K562 (cell line): Measurements from ENCODE around the gene FASTK. TPM values are rescaled to one million over a fixed set of nuclear protein-coding genes. Genes with fewer than 3 reads are reported as not detected.

Source experiments
- BRF1 ChIP-seq: IDR thresholded peaks from 3 replicates; pipeline ENCODE4 v1.6.1; 2011; ENCODE audit warnings: borderline replicate concordance, mild to moderate bottlenecking; ENCODE audit not compliant: insufficient read length; ENCODE audit errors: extremely low read depth
- CREB1 ChIP-seq, 2 experiments: sonication (generic) in 1 of 2; formaldehyde crosslinking in 1 of 2; IDR thresholded peaks; 2 replicates each; pipeline versions ENCODE4 v1.6.1 to v1.8.0; 2012 to 2022; ENCODE audit warnings: inconsistent platforms in 1 of 2, mild to moderate bottlenecking in 1 of 2, missing genetic modification reagents in 1 of 2, moderate library complexity in 1 of 2
- CREB5 ChIP-seq: fragments of 250-450 bp; sonication (Bioruptor Pico); IDR thresholded peaks from 2 replicates; pipeline ENCODE4 v1.5.0; 2020; ENCODE audit warnings: mild to moderate bottlenecking
- CREBBP ChIP-seq: IDR thresholded peaks from one replicate; pipeline ENCODE4 v1.6.1; 2012; ENCODE audit warnings: low read depth, mild to moderate bottlenecking, control low read depth, inconsistent platforms, low read length
- DMBX1 ChIP-seq: fragments of 250-450 bp; sonication (Bioruptor Pico); IDR thresholded peaks from 2 replicates; pipeline ENCODE4 v1.8.0; 2022; ENCODE audit warnings: inconsistent platforms, mild to moderate bottlenecking, moderate library complexity, borderline replicate concordance
- FOSL1 ChIP-seq: fragments of 200-800 bp; sonication (Bioruptor generic); conservative IDR thresholded peaks from 2 replicates; pipeline ENCODE4 v1.6.1; 2016; ENCODE audit warnings: missing genetic modification characterization, missing compliant biosample characterization
- HMG20A ChIP-seq: fragments of 450-650 bp; formaldehyde crosslinking; conservative IDR thresholded peaks from 2 replicates; pipeline ENCODE4 v1.4.0; 2020; ENCODE audit warnings: mild to moderate bottlenecking, mixed read lengths
- HNRNPLL ChIP-seq: fragments of 200-400 bp; formaldehyde crosslinking; IDR thresholded peaks from 2 replicates; pipeline ENCODE4 v1.6.1; 2017; ENCODE audit warnings: low read length, low read depth, mild to moderate bottlenecking; ENCODE audit not compliant: poor library complexity, severe bottlenecking
- PHF21A ChIP-seq: fragments of 450-650 bp; IDR thresholded peaks from 2 replicates; pipeline ENCODE4 v1.6.1; 2017; ENCODE audit warnings: low read depth, borderline replicate concordance
- SMARCB1 ChIP-seq: IDR thresholded peaks from 2 replicates; pipeline ENCODE4 v1.6.1; 2011; ENCODE audit warnings: improper control_type of control experiment, low read depth; ENCODE audit not compliant: insufficient read length
- THRAP3 ChIP-seq: fragments of 450-650 bp; IDR thresholded peaks from 2 replicates; pipeline ENCODE4 v1.6.1; 2016; ENCODE audit warnings: mild to moderate bottlenecking, inconsistent platforms, borderline replicate concordance
- TOE1 ChIP-seq, 2 experiments: fragments of 450-650 bp in 1 of 2; sonication (generic) in 1 of 2; formaldehyde crosslinking in 1 of 2; IDR thresholded peaks; 2 replicates each; pipeline versions ENCODE4 v1.7.1 to v1.8.0; 2016 to 2022; ENCODE audit warnings: borderline replicate concordance in 2 of 2, mild to moderate bottlenecking in 2 of 2, antibody characterized with exemption in 1 of 2, inconsistent platforms in 1 of 2, low read depth in 1 of 2, missing genetic modification reagents in 1 of 2, moderate library complexity in 1 of 2
- U2AF2 ChIP-seq: fragments of 200-400 bp; formaldehyde crosslinking; optimal IDR thresholded peaks from 2 replicates; pipeline ENCODE3; 2017; ENCODE audit warnings: low read depth, mild to moderate bottlenecking, low read length
- XRCC5 ChIP-seq: fragments of 200-400 bp; formaldehyde crosslinking; IDR thresholded peaks from 2 replicates; pipeline ENCODE4 v1.6.1; 2017; ENCODE audit warnings: low read depth, mild to moderate bottlenecking, low read length
- ZNF134 ChIP-seq: fragments of 250-450 bp; sonication (Bioruptor Pico); conservative IDR thresholded peaks from 2 replicates; pipeline ENCODE4 v1.4.0; 2020
- polyA plus RNA-seq, 8 experiments: library from polyadenylated mRNA; depleted of rRNA in 4 of 8; stranded (reverse) in 5 of 8; unstranded in 3 of 8; fragments of >200 nt; fragmentation: Nextera tagmentation in 2 of 8; fragmentation: Illumina TruSeq in 1 of 8; extraction: Ambion mirVana in 2 of 8; extraction: Trizol in 1 of 8; gene quantifications; 2 replicates each; pipeline versions ENCODE4 v1.2.1 to v1.2.3, GENCODE V29; 2011 to 2014; ENCODE audit warnings: inconsistent platforms in 1 of 8, missing spikeins in 1 of 8
- total RNA-seq, 7 experiments: library from RNA; depleted of rRNA in 6 of 7; stranded (reverse); fragments of >200 nt in 6 of 7; fragmentation: Illumina TruSeq in 2 of 7; extraction: Trizol in 2 of 7; gene quantifications; 2 replicates each; pipeline versions ENCODE4 v1.2.1 to v1.2.3, GENCODE V29; 2011 to 2021; ENCODE audit warnings: low replicate concordance in 1 of 7
- TF ChIP-seq, protein P1 (sequence below): sonication (generic); IDR thresholded peaks from 2 replicates; pipeline ENCODE4 v1.6.1; 2016
- TF ChIP-seq, protein P2 (sequence below): fragments of 250-450 bp; sonication (Bioruptor Pico); IDR thresholded peaks from 2 replicates; pipeline ENCODE4 v1.8.0; 2022; ENCODE audit warnings: inconsistent platforms, mild to moderate bottlenecking, moderate library complexity, borderline replicate concordance
- TF ChIP-seq, protein P3 (sequence below): fragments of 450-650 bp; IDR thresholded peaks from 2 replicates; pipeline ENCODE4 v1.7.0; 2016; ENCODE audit warnings: borderline replicate concordance
- TF ChIP-seq, protein P4 (sequence below): sonication (generic); formaldehyde crosslinking; IDR thresholded peaks from 2 replicates; pipeline ENCODE4 v1.9.0; 2022; ENCODE audit warnings: mild to moderate bottlenecking, missing genetic modification reagents

FASTK gene
- total and polyA plus RNA-seq, 9 of the 15 experiments (the other 6 are each of a cell fraction or from before 2014, with no cell fraction given) = 0.51 to 150 (median 48.2) TPM

DNA sequence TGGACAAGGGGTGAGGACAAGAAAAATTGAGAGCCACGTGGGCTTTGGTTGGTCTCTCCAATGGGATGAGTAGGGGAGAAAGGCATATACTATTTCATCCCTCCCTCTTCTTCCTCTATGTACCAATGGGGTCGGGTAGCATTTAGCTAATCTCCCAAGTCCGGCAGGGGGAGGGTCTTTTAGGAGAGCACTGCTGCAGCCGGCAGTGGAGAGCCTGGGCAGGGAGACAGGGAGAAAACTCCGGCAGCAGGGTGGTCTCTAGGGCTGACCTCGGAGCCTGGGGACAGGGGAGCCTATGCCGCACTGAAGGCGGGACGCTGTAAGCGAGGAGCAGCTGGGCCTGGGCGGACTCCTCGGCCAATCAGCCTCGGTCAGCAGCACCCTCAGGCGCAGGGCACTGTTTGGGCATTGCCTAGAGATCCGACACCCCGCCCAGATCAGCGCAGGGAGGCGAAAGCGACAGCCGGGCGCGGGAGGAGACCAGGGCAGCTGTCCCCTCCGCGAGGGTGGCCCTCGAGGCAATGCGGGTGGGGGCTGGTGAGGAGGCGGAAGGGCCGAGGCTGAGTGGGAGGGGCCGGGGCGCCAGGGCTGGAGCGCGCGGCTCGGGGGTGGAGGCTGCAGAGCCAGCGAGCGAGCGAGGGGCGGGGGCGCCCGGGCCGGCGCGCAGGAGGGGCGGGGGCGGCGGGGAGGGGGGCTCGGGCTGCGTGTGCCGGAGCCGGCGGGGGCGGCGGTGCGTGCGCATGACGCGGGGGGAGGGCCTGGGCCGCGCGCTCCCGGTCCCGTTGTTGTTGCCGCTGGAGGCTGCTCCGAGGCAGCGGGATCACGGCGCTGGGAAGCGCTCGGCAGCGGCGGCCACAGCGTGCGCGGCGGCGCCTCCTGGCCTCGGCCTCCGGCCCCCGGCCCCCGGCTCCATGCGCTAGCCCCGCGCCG is 5.3 kb upstream of the FASTK start, which contains the start of gene AGAP3 (continued):
- TF ChIP-seq, protein P1, sequence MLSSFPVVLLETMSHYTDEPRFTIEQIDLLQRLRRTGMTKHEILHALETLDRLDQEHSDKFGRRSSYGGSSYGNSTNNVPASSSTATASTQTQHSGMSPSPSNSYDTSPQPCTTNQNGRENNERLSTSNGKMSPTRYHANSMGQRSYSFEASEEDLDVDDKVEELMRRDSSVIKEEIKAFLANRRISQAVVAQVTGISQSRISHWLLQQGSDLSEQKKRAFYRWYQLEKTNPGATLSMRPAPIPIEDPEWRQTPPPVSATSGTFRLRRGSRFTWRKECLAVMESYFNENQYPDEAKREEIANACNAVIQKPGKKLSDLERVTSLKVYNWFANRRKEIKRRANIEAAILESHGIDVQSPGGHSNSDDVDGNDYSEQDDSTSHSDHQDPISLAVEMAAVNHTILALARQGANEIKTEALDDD = no peak
- TF ChIP-seq SMARCB1 = no peak
- TF ChIP-seq CREBBP = no peak
- TF ChIP-seq ZNF134 (CRISPR knock-in tag) = no peak; the same call in 1 of the 2 replicates
- TF ChIP-seq CREB1 (IDR thresholded peaks at IDR 0.05) = peak; percentile 56
- TF ChIP-seq CREB1 (CRISPR knock-in tag; IDR thresholded peaks at IDR 0.05) = peak; percentile 38; the same call in 1 of the 2 replicates
- TF ChIP-seq TOE1 (IDR thresholded peaks at IDR 0.05; ENCODE audit: borderline replicate concordance) = peak; percentile 73
- no peak for TF ChIP-seq TOE1 (CRISPR knock-in tag; IDR thresholded peaks at IDR 0.05; ENCODE audit: borderline replicate concordance, low read depth)
- TF ChIP-seq, protein P2, sequence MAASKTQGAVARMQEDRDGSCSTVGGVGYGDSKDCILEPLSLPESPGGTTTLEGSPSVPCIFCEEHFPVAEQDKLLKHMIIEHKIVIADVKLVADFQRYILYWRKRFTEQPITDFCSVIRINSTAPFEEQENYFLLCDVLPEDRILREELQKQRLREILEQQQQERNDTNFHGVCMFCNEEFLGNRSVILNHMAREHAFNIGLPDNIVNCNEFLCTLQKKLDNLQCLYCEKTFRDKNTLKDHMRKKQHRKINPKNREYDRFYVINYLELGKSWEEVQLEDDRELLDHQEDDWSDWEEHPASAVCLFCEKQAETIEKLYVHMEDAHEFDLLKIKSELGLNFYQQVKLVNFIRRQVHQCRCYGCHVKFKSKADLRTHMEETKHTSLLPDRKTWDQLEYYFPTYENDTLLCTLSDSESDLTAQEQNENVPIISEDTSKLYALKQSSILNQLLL (CRISPR knock-in tag) = no peak
- TF ChIP-seq CREB5 (CRISPR knock-in tag) = no peak
- TF ChIP-seq HNRNPLL = no peak
- TF ChIP-seq THRAP3 = no peak
- TF ChIP-seq HMG20A (CRISPR knock-in tag) = no peak
- TF ChIP-seq, protein P3, sequence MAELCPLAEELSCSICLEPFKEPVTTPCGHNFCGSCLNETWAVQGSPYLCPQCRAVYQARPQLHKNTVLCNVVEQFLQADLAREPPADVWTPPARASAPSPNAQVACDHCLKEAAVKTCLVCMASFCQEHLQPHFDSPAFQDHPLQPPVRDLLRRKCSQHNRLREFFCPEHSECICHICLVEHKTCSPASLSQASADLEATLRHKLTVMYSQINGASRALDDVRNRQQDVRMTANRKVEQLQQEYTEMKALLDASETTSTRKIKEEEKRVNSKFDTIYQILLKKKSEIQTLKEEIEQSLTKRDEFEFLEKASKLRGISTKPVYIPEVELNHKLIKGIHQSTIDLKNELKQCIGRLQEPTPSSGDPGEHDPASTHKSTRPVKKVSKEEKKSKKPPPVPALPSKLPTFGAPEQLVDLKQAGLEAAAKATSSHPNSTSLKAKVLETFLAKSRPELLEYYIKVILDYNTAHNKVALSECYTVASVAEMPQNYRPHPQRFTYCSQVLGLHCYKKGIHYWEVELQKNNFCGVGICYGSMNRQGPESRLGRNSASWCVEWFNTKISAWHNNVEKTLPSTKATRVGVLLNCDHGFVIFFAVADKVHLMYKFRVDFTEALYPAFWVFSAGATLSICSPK = no peak
- TF ChIP-seq BRF1 = no peak
- TF ChIP-seq DMBX1 (CRISPR knock-in tag) = peak; percentile 14; the same call in 1 of the 2 replicates
- TF ChIP-seq, protein P4, sequence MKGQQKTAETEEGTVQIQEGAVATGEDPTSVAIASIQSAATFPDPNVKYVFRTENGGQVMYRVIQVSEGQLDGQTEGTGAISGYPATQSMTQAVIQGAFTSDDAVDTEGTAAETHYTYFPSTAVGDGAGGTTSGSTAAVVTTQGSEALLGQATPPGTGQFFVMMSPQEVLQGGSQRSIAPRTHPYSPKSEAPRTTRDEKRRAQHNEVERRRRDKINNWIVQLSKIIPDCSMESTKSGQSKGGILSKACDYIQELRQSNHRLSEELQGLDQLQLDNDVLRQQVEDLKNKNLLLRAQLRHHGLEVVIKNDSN (CRISPR knock-in tag) = no peak
- TF ChIP-seq XRCC5 = no peak
- TF ChIP-seq FOSL1 = no peak
- no peak for TF ChIP-seq U2AF2
- no peak for TF ChIP-seq PHF21A
